Activated T-helper 1 cell treated with anti-CD3 and anti-CD28 coated beads, Interleukin-2, amount 50 U/mL, for 16 hours (primary cell): ENCODE results near the gene SVEP1.
"Not testable (repeated sequence)": the region's sequence is repeated elsewhere in the genome, so short reads cannot be mapped to it uniquely, and the experiment has no call there.

Experiments
- DNase-seq, 2 donors: peaks; one replicate each; pipeline ENCODE4 v3.0.0-alpha.2; 2020; ENCODE audit warnings: low read depth in 1 of 2, low spot score in 1 of 2

SVEP1 gene

GRCh38 chr9:110382731-110383130 is 196.8 kb downstream of the SVEP1 start:
- no peak for DNase-seq

- DNase-seq: no peak
These were observed 208.0 kb downstream of the SVEP1 start for GRCh38 chr9:110371411-110372007.

- no peak for DNase-seq
These were observed 209.2 kb downstream of the SVEP1 start for GRCh38 chr9:110370315-110370714.

- DNase-seq: no peak
These were observed 215.1 kb downstream of the SVEP1 start for GRCh38 chr9:110364451-110364850.

GRCh38 chr9:110358992-110359391 is 220.5 kb downstream of the SVEP1 start:
- not testable (repeated sequence) for DNase-seq

GRCh38 chr9:110357505-110357904 is 222.0 kb downstream of the SVEP1 start:
- no peak for DNase-seq

GRCh38 chr9:110356639-110357395 is 222.7 kb downstream of the SVEP1 start:
- DNase-seq: no peak

GRCh38 chr9:110355911-110356310 is 223.6 kb downstream of the SVEP1 start:
- no peak for DNase-seq

- DNase-seq: no peak
These were observed 228.5 kb downstream of the SVEP1 start for GRCh38 chr9:110351009-110351467.

GRCh38 chr9:110346325-110346724 is 233.2 kb downstream of the SVEP1 start:
- no peak for DNase-seq

GRCh38 chr9:110344821-110345220 is 234.7 kb downstream of the SVEP1 start:
- DNase-seq: no peak

GRCh38 chr9:110343551-110343950 is 236.0 kb downstream of the SVEP1 start:
- DNase-seq: no peak

- no peak for DNase-seq
These were observed 239.2 kb downstream of the SVEP1 start for GRCh38 chr9:110340306-110340705.

- DNase-seq: no peak
These were observed 241.4 kb downstream of the SVEP1 start for GRCh38 chr9:110338143-110338542.

GRCh38 chr9:110337727-110338126 is 241.8 kb downstream of the SVEP1 start, which contains the start of gene TXNDC8:
TXNDC8 (minus strand) TSS chr9:110337863.
- DNase-seq: no peak

- no peak for DNase-seq
These were observed 243.2 kb downstream of the SVEP1 start for GRCh38 chr9:110336363-110336762.

GRCh38 chr9:110334871-110335270 is 244.7 kb downstream of the SVEP1 start:
- no peak for DNase-seq

GRCh38 chr9:110334183-110334582 is 245.4 kb downstream of the SVEP1 start:
- no peak for DNase-seq

- no peak for DNase-seq
These were observed 246.8 kb downstream of the SVEP1 start for GRCh38 chr9:110332766-110333165.

- no peak for DNase-seq
These were observed 248.9 kb downstream of the SVEP1 start for GRCh38 chr9:110330484-110331105.

- no peak for DNase-seq
These were observed 249.8 kb downstream of the SVEP1 start for GRCh38 chr9:110329639-110330230.

- no peak for DNase-seq
These were observed 250.8 kb downstream of the SVEP1 start for GRCh38 chr9:110328763-110329162.
